Activated CD4-positive, alpha-beta T cell treated with anti-CD3 and anti-CD28 coated beads, Interleukin-2, amount 50 U/mL, for 24 hours (primary cell): ENCODE data around the gene CLDN19.
"Not testable (repeated sequence)": the region's sequence is repeated elsewhere in the genome, so short reads cannot be mapped to it uniquely, and the experiment has no call there.

Experiments
- DNase-seq, 2 donors: peaks; one replicate each; pipeline ENCODE4 v3.0.0-alpha.2; 2020; ENCODE audit warnings: low read depth in 1 of 2, low spot score in 1 of 2

CLDN19 gene

GRCh38 chr1:42740851-42741580 is 980 bp upstream of the CLDN19 start:
- DNase-seq = no peak

- no peak for DNase-seq
These were observed 1.3 kb downstream of the CLDN19 start for GRCh38 chr1:42738678-42739226.

GRCh38 chr1:42737986-42738677 is 1.9 kb downstream of the CLDN19 start:
- DNase-seq = no peak

DNA sequence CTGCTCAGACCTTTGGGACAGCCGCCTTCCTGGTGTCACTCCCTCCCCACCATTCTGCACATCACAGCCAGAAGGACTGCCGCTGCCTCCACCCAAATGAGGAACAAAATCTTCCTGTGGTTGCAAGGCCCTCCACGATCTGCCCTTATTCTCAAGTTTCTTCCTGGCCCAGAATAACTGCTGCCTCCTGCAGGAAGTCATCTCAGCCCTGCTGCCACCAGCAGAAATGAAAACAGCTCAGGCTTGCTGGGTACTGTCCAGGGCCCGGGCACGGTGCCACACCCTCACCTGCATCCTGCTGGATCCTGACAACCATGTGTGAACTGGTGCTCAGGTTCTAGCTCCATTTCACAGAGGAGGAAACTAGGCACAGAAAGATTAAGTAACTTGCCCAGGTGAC is 2.8 kb downstream of the CLDN19 start:
- no peak for DNase-seq

DNA sequence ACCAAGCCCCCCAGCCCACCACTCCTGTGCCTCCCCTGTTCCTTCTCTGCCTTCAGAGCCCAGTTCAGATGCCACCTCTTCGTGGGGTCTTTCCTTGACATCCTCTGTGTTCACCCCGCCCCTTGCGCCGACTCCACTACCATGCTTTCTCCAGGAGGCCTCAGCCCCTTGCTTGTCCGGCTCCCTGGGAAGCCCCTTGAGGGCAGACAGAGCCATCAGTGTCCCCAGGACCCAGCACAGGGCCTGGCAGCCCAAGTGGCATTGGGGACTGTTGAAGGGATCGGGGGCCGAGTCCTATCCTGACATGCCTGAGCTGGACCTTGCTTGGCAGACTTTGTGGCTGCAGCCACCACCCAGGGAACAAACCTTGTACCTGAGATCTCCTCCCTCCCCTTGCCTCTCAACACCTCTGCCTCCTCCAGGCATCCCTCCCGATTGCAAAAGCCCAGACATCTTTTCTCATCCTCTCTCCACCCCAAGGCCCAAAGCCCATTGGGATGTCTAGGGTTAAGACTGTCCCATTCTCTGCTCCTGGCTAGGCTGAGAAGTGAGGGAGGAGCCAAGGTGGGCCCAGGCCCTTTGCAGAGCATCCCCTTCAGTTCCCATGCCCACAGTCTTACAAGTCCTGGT is 3.4 kb downstream of the CLDN19 start:
- no peak for DNase-seq

- no peak for DNase-seq
These were observed 3.9 kb downstream of the CLDN19 start for GRCh38 chr1:42736152-42736551.

DNA sequence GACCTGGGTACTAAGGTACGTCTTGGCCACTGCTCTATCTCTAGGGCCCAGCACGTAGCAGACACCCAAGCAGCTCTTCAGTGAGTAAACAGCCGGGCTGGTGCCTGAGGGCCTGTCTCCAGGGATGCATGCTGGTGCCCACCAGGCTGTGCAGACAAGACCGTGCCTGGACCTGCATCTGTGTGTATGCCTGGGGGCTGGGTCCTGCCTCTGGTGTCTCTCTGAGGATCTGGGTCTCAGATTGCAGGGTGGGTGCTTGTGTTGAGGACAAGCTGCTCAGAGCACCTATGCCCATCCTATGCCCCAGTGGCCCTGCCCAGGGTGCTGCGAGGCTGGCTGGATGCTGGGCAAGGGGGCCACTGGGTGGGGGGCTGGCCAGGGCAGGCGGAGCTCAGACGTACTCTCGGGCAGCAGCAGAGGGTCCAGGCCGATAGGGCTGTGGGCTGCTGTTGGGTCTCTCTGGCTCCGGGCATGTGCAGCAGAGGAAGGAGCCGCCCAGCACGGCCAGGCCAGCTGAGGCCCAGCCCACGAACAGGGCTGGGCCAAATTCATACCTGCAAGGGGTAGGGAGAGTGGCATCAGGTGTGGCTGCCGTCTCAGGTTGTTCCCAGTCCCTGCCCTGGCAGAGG is 4.4 kb downstream of the CLDN19 start:
- DNase-seq = no peak

- no peak for DNase-seq
These were observed 5.0 kb downstream of the CLDN19 start for GRCh38 chr1:42735056-42735455.

- no peak for DNase-seq
These were observed 5.6 kb downstream of the CLDN19 start for GRCh38 chr1:42734201-42735035.

DNA sequence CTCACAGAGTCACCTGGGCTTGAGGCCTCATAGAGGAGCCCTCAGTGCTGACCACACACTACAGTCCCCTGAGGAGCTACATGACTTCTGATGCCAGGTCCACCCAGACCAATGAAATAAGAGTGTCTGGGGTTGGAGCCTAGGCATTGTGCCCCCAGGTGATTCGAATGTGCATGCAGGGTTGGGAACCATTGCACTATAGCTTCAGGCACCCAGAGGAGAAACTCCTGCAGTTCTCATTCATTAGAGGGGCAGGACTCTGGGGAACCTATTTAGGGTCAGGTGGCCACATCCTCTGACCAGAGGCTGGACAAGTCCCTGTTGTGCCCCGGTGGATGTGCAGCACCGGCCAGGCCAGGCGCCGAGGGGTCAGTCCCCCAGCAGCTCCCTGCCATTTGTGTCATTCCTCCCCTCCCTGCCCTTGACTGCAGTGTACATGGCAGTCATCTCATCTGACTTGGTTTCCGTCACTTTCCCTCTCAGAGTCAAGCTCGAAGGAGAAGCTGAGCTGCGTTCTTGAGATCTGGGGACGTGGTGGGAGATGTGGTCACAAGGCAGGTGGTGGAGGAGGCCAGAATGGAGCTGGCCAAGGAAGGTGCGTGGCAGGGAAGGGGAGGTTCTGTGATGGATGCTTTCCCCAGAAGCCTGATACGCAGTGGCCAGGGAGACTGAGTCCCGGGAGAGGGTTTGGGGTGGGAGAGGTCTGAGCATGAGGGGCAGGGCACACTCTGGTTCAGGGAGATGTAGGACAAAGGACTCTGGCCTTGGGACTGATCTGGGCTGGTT is 6.4 kb downstream of the CLDN19 start:
- DNase-seq = no peak

GRCh38 chr1:42732126-42732680 is 7.8 kb downstream of the CLDN19 start:
- DNase-seq = no peak

DNA sequence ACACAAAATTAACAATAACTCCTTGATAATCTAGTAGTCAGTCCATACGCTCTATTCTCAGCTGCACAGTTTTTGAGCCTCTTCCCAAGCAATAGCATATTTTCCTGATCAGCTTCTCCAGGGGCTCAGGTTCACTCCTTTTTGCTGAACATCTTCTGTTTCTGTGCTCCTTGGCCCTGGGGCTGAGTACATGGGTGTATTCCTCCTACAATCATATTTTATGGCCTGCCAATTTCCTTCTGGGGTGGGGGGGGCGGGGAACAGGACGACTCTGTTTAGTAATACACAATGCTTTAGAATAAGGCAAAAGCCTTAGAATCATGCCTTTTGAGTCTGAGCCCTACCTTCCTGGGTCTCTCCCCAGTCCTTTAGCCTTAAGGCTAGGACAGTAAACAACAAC is 8.5 kb downstream of the CLDN19 start:
- DNase-seq = no peak

DNA sequence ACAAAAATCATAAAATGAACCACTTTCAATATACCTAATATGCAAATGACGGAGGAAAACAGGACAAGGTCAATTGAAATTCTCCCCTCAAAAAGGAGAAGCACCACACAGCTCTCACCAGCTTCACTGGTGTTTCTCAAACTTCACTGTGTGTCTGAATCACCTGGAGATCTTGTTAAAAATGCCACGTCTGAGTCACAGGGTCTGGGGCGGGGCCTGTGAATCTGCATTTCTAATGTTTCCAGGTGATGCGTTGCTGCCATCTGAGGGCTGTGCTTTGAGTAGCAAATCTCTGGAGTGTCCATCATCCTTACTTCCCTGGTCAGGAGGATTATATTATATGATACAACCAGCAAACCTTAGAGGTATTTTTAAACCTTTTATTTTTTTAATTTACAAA is 9.0 kb downstream of the CLDN19 start:
- DNase-seq = peak in 1 of 2 donors; percentile 49

DNA sequence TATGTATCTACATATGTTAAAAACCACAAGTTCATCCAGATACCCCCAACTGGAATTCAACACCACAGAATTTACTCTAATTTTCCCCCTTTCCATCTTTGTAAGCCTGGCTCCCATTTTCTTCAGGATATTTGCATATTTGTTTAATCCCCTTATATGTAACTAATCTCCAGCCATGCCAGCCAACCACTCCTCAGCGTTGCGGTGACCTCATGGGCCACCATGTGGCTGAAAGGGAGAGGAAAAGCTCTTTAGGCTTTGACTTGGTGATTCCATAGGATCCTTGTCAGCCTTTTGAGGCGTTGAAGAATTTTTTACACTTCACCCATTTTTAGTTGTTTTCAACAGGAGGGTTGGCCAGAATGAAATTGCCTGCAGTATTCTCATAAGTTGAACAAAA is 10.0 kb downstream of the CLDN19 start:
- DNase-seq = no peak

GRCh38 chr1:42725820-42726219 is 14.2 kb downstream of the CLDN19 start:
- not testable (repeated sequence) for DNase-seq

GRCh38 chr1:42723511-42723910 is 16.5 kb downstream of the CLDN19 start:
- DNase-seq = no peak

GRCh38 chr1:42722403-42722802 is 17.6 kb downstream of the CLDN19 start:
- not testable (repeated sequence) for DNase-seq

GRCh38 chr1:42721926-42722325 is 18.1 kb downstream of the CLDN19 start:
- DNase-seq = no peak

DNA sequence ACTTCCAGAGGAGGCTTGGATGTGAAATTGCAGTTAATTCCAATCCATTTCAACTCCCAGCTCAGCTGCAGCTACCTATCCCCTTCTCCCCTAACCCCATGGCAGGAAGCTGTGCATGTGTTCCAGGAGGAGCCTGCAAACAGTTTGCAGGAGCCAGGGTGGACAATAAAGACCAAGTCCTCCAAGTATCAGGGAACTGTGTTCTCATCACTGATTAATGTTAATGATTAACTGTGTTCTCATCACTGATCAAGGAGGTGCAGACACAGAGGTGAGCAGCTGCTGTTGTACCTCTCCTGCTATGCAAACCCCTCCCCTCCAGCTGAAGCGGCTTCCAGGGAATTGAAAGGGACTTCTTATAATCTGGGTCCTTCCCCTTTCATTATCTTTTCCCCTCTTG is 19.2 kb downstream of the CLDN19 start:
- no peak for DNase-seq

GRCh38 chr1:42714441-42714840 is 25.6 kb downstream of the CLDN19 start:
- DNase-seq = not testable (repeated sequence)
